Caco-2 (cell line): ENCODE results near the gene NTN5. TPM values are rescaled to one million over a fixed set of nuclear protein-coding genes. Genes with fewer than 3 reads are reported as not detected.

Source experiments
- BruUV-seq: library from RNA; stranded (reverse); fragments of 400-500 nt; replicated peaks from 2 replicates; lab custom pipeline; 2021; lab: Mats Ljungman, UMichigan
- CTCF ChIA-PET: fragments of 300-600 bp; sonication (Branson Sonifier 250); formaldehyde crosslinking; loops from one replicate; lab custom pipeline; 2022; ENCODE audit warnings: antibody characterized with exemption; lab: Charles Lee
- POLR2A ChIA-PET: fragments of 300-600 bp; sonication (Branson Sonifier 250); formaldehyde crosslinking; loops from one replicate; lab custom pipeline; 2022; ENCODE audit warnings: antibody characterized with exemption; lab: Charles Lee
- DNase-seq, 2 experiments: peaks; one replicate each; pipeline versions ENCODE4 v3.0.0 to v3.0.0-alpha.2; 2020 to 2022
- H3K27me3 ChIP-seq: replicated peaks from 2 replicates; pipeline ENCODE4 v1.6.0; 2011; ENCODE audit warnings: low read length; ENCODE audit not compliant: control insufficient read depth, insufficient read depth
- H3K36me3 ChIP-seq: 2 replicates; pipeline ENCODE4 v1.5.1; 2011; ENCODE audit warnings: low read length; ENCODE audit not compliant: control insufficient read depth, insufficient read depth
- H3K4me1 ChIP-seq: fragments of 250-450 bp; sonication (Bioruptor Pico); 2 replicates; pipeline ENCODE4 v1.5.1; 2020; ENCODE audit warnings: mild to moderate bottlenecking
- H3K4me3 ChIP-seq: 2 replicates; pipeline ENCODE4 v1.5.1; 2011; ENCODE audit warnings: low read depth, mild to moderate bottlenecking, control low read depth, low read length
- H3K9me3 ChIP-seq: fragments of 250-450 bp; sonication (Bioruptor Pico); 2 replicates; pipeline ENCODE4 v1.5.1; 2020; ENCODE audit warnings: mild to moderate bottlenecking, moderate library complexity
- H3K27ac Mint-ChIP-seq: one replicate; pipeline ENCODE4 v1.8.0; 2022; ENCODE audit warnings: mixed read lengths; ENCODE audit not compliant: unreplicated experiment
- H3K27me3 Mint-ChIP-seq: one replicate; pipeline ENCODE4 v1.8.0; 2022; ENCODE audit warnings: mixed read lengths; ENCODE audit not compliant: insufficient read depth, unreplicated experiment
- H3K36me3 Mint-ChIP-seq: one replicate; pipeline ENCODE4 v1.8.0; 2022; ENCODE audit warnings: mild to moderate bottlenecking, mixed read lengths; ENCODE audit not compliant: insufficient read depth, unreplicated experiment
- H3K4me1 Mint-ChIP-seq: one replicate; pipeline ENCODE4 v1.8.0; 2022; ENCODE audit warnings: low read depth, mixed read lengths; ENCODE audit not compliant: unreplicated experiment
- H3K4me3 Mint-ChIP-seq: one replicate; pipeline ENCODE4 v1.8.0; 2022; ENCODE audit warnings: mild to moderate bottlenecking, moderate library complexity, mixed read lengths; ENCODE audit not compliant: unreplicated experiment
- H3K9me3 Mint-ChIP-seq: one replicate; pipeline ENCODE4 v1.8.0; 2022; ENCODE audit warnings: mixed read lengths; ENCODE audit not compliant: unreplicated experiment
- CTCF ChIP-seq, 2 experiments: fragments of 200-600 bp in 1 of 2; IDR thresholded peaks; 1 replicate in 1 of 2; 2 replicates in 1 of 2; pipeline versions ENCODE4 v1.5.1 to v1.8.0; 2011 to 2022; ENCODE audit warnings: antibody characterized with exemption in 1 of 2, control low read depth in 1 of 2, inconsistent platforms in 1 of 2, low read depth in 1 of 2, low read length in 1 of 2, mild to moderate bottlenecking in 1 of 2, moderate library complexity in 1 of 2; ENCODE audit not compliant: insufficient read depth in 1 of 2, severe bottlenecking in 1 of 2, unreplicated experiment in 1 of 2
- intact Hi-C: fragments of 100-400 bp; cut with micrococcal nuclease; formaldehyde crosslinking; loops from one replicate; pipeline ENCODE4 v1.10.0; 2022; ENCODE audit not compliant: unreplicated experiment
- total RNA-seq: library from RNA; stranded (reverse); gene quantifications from 2 replicates; pipeline ENCODE4 v1.2.3, GENCODE V29; 2022

The NTN5 gene
- total RNA-seq, 1 experiment from 2014 or later: 0.34 TPM

- no TSS peak for BruUV-seq
- peak overlapping the region; percentile 75 for H3K4me3 ChIP-seq
- DNase-seq: no peak
- peaks cover 31% of the 10 kb centered on the region for H3K36me3 Mint-ChIP-seq
- peak overlapping the region; percentile 90 for H3K27ac Mint-ChIP-seq
- H3K36me3 ChIP-seq: no peaks in the 10 kb centered on the region
- H3K27me3 ChIP-seq: no peaks in the 10 kb centered on the region
- peaks cover 4% of the 10 kb centered on the region; the same call in 1 of the 2 replicates for H3K9me3 ChIP-seq
- peaks cover 37% of the 10 kb centered on the region for H3K4me1 Mint-ChIP-seq
- intact Hi-C loops: loop anchor here (1.0 to 5.0 kb wide), 4 partner anchors 20 to 69 kb away; partner anchors contain the start of genes CA11 and FUT2
- POLR2A ChIA-PET: interaction anchor here (1.0 to 1.7 kb wide), 6 partner anchors 17 to 278 kb away, joined by 3 to 12 read pairs (median 7); partner anchors contain the start of genes FUT2, GYS1, PPP1R15A and RUVBL2
- no peaks in the 10 kb centered on the region for H3K27me3 Mint-ChIP-seq
- no peaks in the 10 kb centered on the region for H3K9me3 Mint-ChIP-seq
- H3K4me3 Mint-ChIP-seq: peak overlapping the region; percentile 84
- H3K4me1 ChIP-seq: peaks cover 19% of the 10 kb centered on the region
- no peak for TF ChIP-seq CTCF (IDR thresholded peaks at IDR 0.05; ENCODE audit: insufficient read depth in 1 of 2, low read depth in 1 of 2, low read length in 1 of 2, severe bottlenecking in 1 of 2, unreplicated experiment in 1 of 2)
- CTCF ChIA-PET: interaction anchor here (0.6 to 3.3 kb wide), 13 partner anchors 10 to 398 kb away, joined by 3 to 37 read pairs (median 4); partner anchors contain the start of genes CA11 and FUT2
Measured at GRCh38 chr19:48714759-48715675, 42.2 kb upstream of the NTN5 start.

- Histone ChIP-seq H3K27me3 (no peaks in the 10 kb centered on the region), H3K9me3 (peaks cover 4% of the 10 kb centered on the region; the same call in 1 of the 2 replicates), H3K4me3 (peak overlapping the region; percentile 75), H3K4me1 (peaks cover 16% of the 10 kb centered on the region), H3K36me3 (no peaks in the 10 kb centered on the region)
- CTCF ChIA-PET: interaction anchor here (0.6 to 3.3 kb wide), 16 partner anchors 11 to 399 kb away, joined by 3 to 37 read pairs (median 4); partner anchors contain the start of genes CA11, FUT2 and KCNA7
- Mint-ChIP-seq H3K4me3 (peak overlapping the region; percentile 84), H3K9me3 (no peaks in the 10 kb centered on the region), H3K36me3 (peaks cover 27% of the 10 kb centered on the region), H3K4me1 (peaks cover 33% of the 10 kb centered on the region), H3K27me3 (no peaks in the 10 kb centered on the region), H3K27ac (peak overlapping the region; percentile 90)
- BruUV-seq: no TSS peak
- intact Hi-C loops: loop anchor here (1.0 to 5.0 kb wide), 4 partner anchors 19 to 68 kb away; partner anchors contain the start of genes CA11 and FUT2
- TF ChIP-seq CTCF (IDR thresholded peaks at IDR 0.05; ENCODE audit: insufficient read depth in 1 of 2, low read depth in 1 of 2, low read length in 1 of 2, severe bottlenecking in 1 of 2, unreplicated experiment in 1 of 2): no peak
- POLR2A ChIA-PET: interaction anchor here (0.6 to 1.7 kb wide), 11 partner anchors 11 to 280 kb away, joined by 3 to 12 read pairs (median 4); partner anchors contain the start of genes CA11, FUT2, GYS1 and PPP1R15A
- DNase-seq: peak; percentile 100
Measured at GRCh38 chr19:48713864-48714755, 41.3 kb upstream of the NTN5 start.
